Hematopoietic multipotent progenitor cell (in vitro differentiated cells): ENCODE measurements around the gene ARHGAP1. TPM values are rescaled to one million over a fixed set of nuclear protein-coding genes. Genes with fewer than 3 reads are reported as not detected.

ENCODE experiments used
- DNase-seq, 3 donors: peaks; one replicate each; pipeline ENCODE4 v3.0.0-alpha.2; 2011 to 2015; ENCODE audit warnings: low read depth in 2 of 3, low spot score in 2 of 3
- total RNA-seq: library from RNA; depleted of rRNA; stranded (reverse); fragments of >200 nt; gene quantifications from one replicate; pipeline ENCODE4 v1.2.3, GENCODE V29; 2012

Gene ARHGAP1
- total RNA-seq, 1 donor, result 50.4 TPM

GRCh38 chr11:46649180-46649738, 51.2 kb downstream of the ARHGAP1 start:
- DNase-seq, result no peak

GRCh38 chr11:46643986-46644385, 56.4 kb downstream of the ARHGAP1 start:
- no peak for DNase-seq

- DNase-seq, result no peak
Observed at GRCh38 chr11:46643531-46643930, 56.9 kb downstream of the ARHGAP1 start.

- DNase-seq, result no peak
Observed at GRCh38 chr11:46642627-46643335, 57.6 kb downstream of the ARHGAP1 start.

- no peak for DNase-seq
Observed at GRCh38 chr11:46641639-46642038, 58.8 kb downstream of the ARHGAP1 start.

GRCh38 chr11:46640036-46640788, 60.2 kb downstream of the ARHGAP1 start:
- DNase-seq, result no peak

GRCh38 chr11:46639197-46639839, 61.1 kb downstream of the ARHGAP1 start:
- no peak for DNase-seq

GRCh38 chr11:46637546-46637945, 62.9 kb downstream of the ARHGAP1 start:
- no peak for DNase-seq

- DNase-seq, result no peak
Observed at GRCh38 chr11:46635557-46636139, 64.8 kb downstream of the ARHGAP1 start.

GRCh38 chr11:46633291-46634217, 66.9 kb downstream of the ARHGAP1 start:
- no peak for DNase-seq

GRCh38 chr11:46632502-46632901, 67.9 kb downstream of the ARHGAP1 start:
- no peak for DNase-seq

- DNase-seq, result no peak
Observed at GRCh38 chr11:46631676-46632075, 68.7 kb downstream of the ARHGAP1 start.

- no peak for DNase-seq
Observed at GRCh38 chr11:46630237-46630636, 70.2 kb downstream of the ARHGAP1 start.

- no peak for DNase-seq
Observed at GRCh38 chr11:46628961-46629360, 71.5 kb downstream of the ARHGAP1 start.

Other genes starting within 250 kb of the ARHGAP1 start
- gene AMBRA1, start 106.6 kb downstream of the ARHGAP1 start, total RNA-seq, result 53.9 TPM
- 7.5 TPM for gene HARBI1, start 83.4 kb downstream of the ARHGAP1 start, total RNA-seq
- 55.2 TPM for gene ATG13, start 83.1 kb downstream of the ARHGAP1 start, total RNA-seq
- 11.6 TPM for gene ZNF408, start 412 bp upstream of the ARHGAP1 start, total RNA-seq
- gene F2, start 18.6 kb upstream of the ARHGAP1 start, total RNA-seq, result under 0.01 TPM
- gene CKAP5, start 145.7 kb upstream of the ARHGAP1 start, total RNA-seq, result 24.2 TPM
- gene LRP4, start 217.9 kb upstream of the ARHGAP1 start, total RNA-seq, result 7.5 TPM
- gene CSTPP1, start 236.1 kb upstream of the ARHGAP1 start, total RNA-seq, result 52.8 TPM